HepG2 (cell line): ENCODE measurements around the gene SH2D3A. TPM values are rescaled to one million over a fixed set of nuclear protein-coding genes. Genes with fewer than 3 reads are reported as not detected.

Experiments
- ATAC-seq: fragments of 200-7000 bp; cut with Tn5 transposase; 3 replicates; pipeline ENCODE4 v1.9.1; 2020; ENCODE audit warnings: mild to moderate bottlenecking, moderate library complexity
- BruUV-seq: library from RNA; stranded (reverse); fragments of 400-500 nt; replicated peaks from 2 replicates; lab custom pipeline; 2021; lab: Mats Ljungman, UMichigan
- CTCF ChIA-PET: fragments of 300-600 bp; formaldehyde crosslinking; extraction: SDS; loops from one replicate; lab custom pipeline; 2021; ENCODE audit warnings: low total read pairs, inconsistent platforms, low intra/inter-chr PET ratio; lab: Yijun Ruan, JAX
- POLR2A ChIA-PET: fragments of 350-600 bp; sonication (Branson Sonifier 250); formaldehyde crosslinking; loops from one replicate; lab custom pipeline; 2020; ENCODE audit warnings: antibody characterized with exemption, inconsistent platforms; lab: Yijun Ruan, JAX
- DNase-seq: peaks from one replicate; pipeline ENCODE4 v3.0.0-alpha.2; 2015; ENCODE audit warnings: low spot score
- FAIRE-seq: peaks from 3 replicates; lab custom pipeline; 2011; peaks lifted over from hg19 to GRCh38; lab: Jason Lieb, UNC
- H2AFZ ChIP-seq: one replicate; pipeline ENCODE4 v1.6.1; 2011; ENCODE audit warnings: low read length, inconsistent platforms
- H3K27ac ChIP-seq: fragments of 300-600 bp; 3 replicates; pipeline ENCODE4 v1.8.0; 2011; ENCODE audit warnings: mixed run types, mild to moderate bottlenecking, mixed read lengths, low read length, inconsistent platforms; ENCODE audit not compliant: insufficient read depth; ENCODE audit errors: extremely low read length
- H3K27me3 ChIP-seq, 2 experiments: fragments of 200-600 bp in 1 of 2; 2 replicates in 1 of 2; 3 replicates in 1 of 2; pipeline versions ENCODE4 v1.6.0 to v1.8.0; 2011; ENCODE audit warnings: low read length in 2 of 2, mild to moderate bottlenecking in 2 of 2, moderate library complexity in 2 of 2, inconsistent platforms in 1 of 2; ENCODE audit not compliant: insufficient read depth in 2 of 2, control insufficient read depth in 1 of 2
- H3K36me3 ChIP-seq, 2 experiments: fragments of 200-600 bp in 1 of 2; replicated peaks in 1 of 2; 2 replicates in 1 of 2; 3 replicates in 1 of 2; pipeline versions ENCODE4 v1.5.1 to v1.8.0; 2011; ENCODE audit warnings: low read length in 2 of 2, inconsistent platforms in 1 of 2; ENCODE audit not compliant: insufficient read depth in 2 of 2, control insufficient read depth in 1 of 2
- H3K4me1 ChIP-seq: 2 replicates; pipeline ENCODE4 v1.5.1; 2012; ENCODE audit warnings: low read length, inconsistent platforms; ENCODE audit not compliant: insufficient read depth
- H3K4me2 ChIP-seq: 2 replicates; pipeline ENCODE4 v1.6.0; 2011; ENCODE audit warnings: low read depth, low read length, inconsistent platforms
- H3K4me3 ChIP-seq, 3 experiments: fragments of 200-600 bp in 1 of 3; sonication (generic), shearing (Covaris generic) in 1 of 3; replicated peaks in 1 of 3; 2 replicates each; pipeline ENCODE4 v1.5.1; 2011 to 2016; ENCODE audit warnings: low read length in 3 of 3, inconsistent platforms in 2 of 3, low read depth in 2 of 3, mild to moderate bottlenecking in 2 of 3, control low read depth in 1 of 3, mixed read lengths in 1 of 3; ENCODE audit not compliant: insufficient read depth in 1 of 3
- H3K79me2 ChIP-seq: one replicate; pipeline ENCODE4 v1.6.1; 2011; ENCODE audit warnings: low read length, inconsistent platforms; ENCODE audit not compliant: insufficient read depth
- H3K9ac ChIP-seq: 2 replicates; pipeline ENCODE4 v1.6.0; 2011; ENCODE audit warnings: mild to moderate bottlenecking, low read depth, low read length, inconsistent platforms; ENCODE audit not compliant: insufficient read depth
- H3K9me3 ChIP-seq: 2 replicates; pipeline ENCODE4 v1.5.1; 2012; ENCODE audit warnings: mild to moderate bottlenecking, low read length
- H4K20me1 ChIP-seq: 2 replicates; pipeline ENCODE4 v1.6.0; 2011; ENCODE audit warnings: inconsistent platforms, mild to moderate bottlenecking, low read length, moderate library complexity; ENCODE audit not compliant: insufficient read depth
- AKNA ChIP-seq: sonication (generic); formaldehyde crosslinking; IDR thresholded peaks from 2 replicates; pipeline ENCODE4 v1.4.0; 2020; ENCODE audit warnings: missing genetic modification reagents, borderline replicate concordance
- ATF3 ChIP-seq: sonication (generic); formaldehyde crosslinking; IDR thresholded peaks from 2 replicates; pipeline ENCODE4 v1.4.0; 2020; ENCODE audit warnings: missing genetic modification reagents
- DNMT3B ChIP-seq: conservative IDR thresholded peaks from 2 replicates; pipeline ENCODE4 v1.6.1; 2016; ENCODE audit warnings: missing biosample characterization, control low read depth
- ETV5 ChIP-seq: IDR thresholded peaks from 2 replicates; pipeline ENCODE4 v1.6.1; 2018; ENCODE audit warnings: missing biosample characterization, missing genetic modification reagents, inconsistent platforms, borderline replicate concordance
- HNRNPK ChIP-seq: fragments of 200-400 bp; formaldehyde crosslinking; IDR thresholded peaks from 2 replicates; pipeline ENCODE4 v1.6.1; 2018; ENCODE audit warnings: low read length, low read depth, moderate library complexity, mild to moderate bottlenecking; ENCODE audit not compliant: poor library complexity, severe bottlenecking
- LBX2 ChIP-seq: sonication (generic); formaldehyde crosslinking; IDR thresholded peaks from 2 replicates; pipeline ENCODE4 v1.5.0; 2020; ENCODE audit warnings: missing genetic modification reagents, mild to moderate bottlenecking, borderline replicate concordance
- MYC ChIP-seq: sonication (generic); formaldehyde crosslinking; IDR thresholded peaks from 2 replicates; pipeline ENCODE4 v1.9.0; 2021; ENCODE audit warnings: missing genetic modification reagents, borderline replicate concordance
- NFE2 ChIP-seq: sonication (generic); formaldehyde crosslinking; IDR thresholded peaks from 2 replicates; pipeline ENCODE4 v1.4.0; 2020; ENCODE audit warnings: missing genetic modification reagents
- PLSCR1 ChIP-seq: sonication (generic); formaldehyde crosslinking; IDR thresholded peaks from 2 replicates; pipeline ENCODE4 v1.5.0; 2020; ENCODE audit warnings: missing genetic modification reagents, mild to moderate bottlenecking, borderline replicate concordance
- RCOR2 ChIP-seq: IDR thresholded peaks from 2 replicates; pipeline ENCODE4 v1.6.1; 2016; ENCODE audit warnings: missing biosample characterization, missing genetic modification reagents
- ZFY ChIP-seq: sonication (generic); formaldehyde crosslinking; IDR thresholded peaks from 2 replicates; pipeline ENCODE4 v1.4.0; 2020; ENCODE audit warnings: missing genetic modification reagents
- ZNF383 ChIP-seq: sonication (generic); formaldehyde crosslinking; IDR thresholded peaks from 2 replicates; pipeline ENCODE4 v1.4.0; 2020; ENCODE audit warnings: missing genetic modification reagents, mild to moderate bottlenecking, borderline replicate concordance
- ZNF629 ChIP-seq: sonication (generic); formaldehyde crosslinking; conservative IDR thresholded peaks from 2 replicates; pipeline ENCODE4 v1.5.0; 2020; ENCODE audit warnings: missing genetic modification reagents
- ZNF781 ChIP-seq: sonication (generic); formaldehyde crosslinking; IDR thresholded peaks from 2 replicates; pipeline ENCODE4 v1.5.1; 2020; ENCODE audit warnings: borderline replicate concordance, mild to moderate bottlenecking, missing genetic modification reagents; ENCODE audit errors: not compliant biosample characterization
- ZNF782 ChIP-seq: sonication (generic); formaldehyde crosslinking; IDR thresholded peaks from 2 replicates; pipeline ENCODE4 v1.4.0; 2020; ENCODE audit warnings: missing genetic modification reagents, mild to moderate bottlenecking, borderline replicate concordance
- ZNF784 ChIP-seq: sonication (generic); formaldehyde crosslinking; IDR thresholded peaks from 2 replicates; pipeline ENCODE4 v1.5.1; 2020; ENCODE audit warnings: missing genetic modification reagents, mild to moderate bottlenecking, borderline replicate concordance
- WGBS: methylation state at CpG from one replicate; pipeline ENCODE4 v1.1.6; 2017; ENCODE audit warnings: low lambda C conversion rate; 5-methylcytosine and 5-hydroxymethylcytosine counted together
- in situ Hi-C: cut with HindIII; loops from 2 replicates; pipeline ENCODE4 v1.10.0; 2017; ENCODE audit warnings: low pct_unique_long_range_greater_than_20kb; ENCODE audit not compliant: extremely low pct_ligation_motif_present
- intact Hi-C: fragments of 100-400 bp; cut with micrococcal nuclease; formaldehyde crosslinking; loops from one replicate; pipeline ENCODE4 v1.10.0; 2022; ENCODE audit not compliant: unreplicated experiment
- polyA plus RNA-seq, 8 experiments: library from polyadenylated mRNA; depleted of rRNA in 3 of 8; stranded (reverse) in 7 of 8; unstranded in 1 of 8; fragments of >200 nt; fragmentation: Illumina TruSeq in 4 of 8; extraction: Trizol in 4 of 8; gene quantifications; 2 replicates each; pipeline versions ENCODE4 v1.2.1 to v1.2.3, GENCODE V29; 2011 to 2016; ENCODE audit warnings: low read depth in 4 of 8, missing spikeins in 1 of 8, mixed read lengths in 1 of 8; ENCODE audit not compliant: insufficient read depth in 1 of 8
- total RNA-seq, 5 experiments: library from RNA; depleted of rRNA; stranded (reverse); fragments of >200 nt; fragmentation: Illumina TruSeq; extraction: Trizol; gene quantifications; 2 replicates each; pipeline ENCODE4 v1.2.3, GENCODE V29; 2016; ENCODE audit warnings: low read depth in 1 of 5

Gene SH2D3A
- total and polyA plus RNA-seq, 2 of the 13 experiments (the other 11 are each of a cell fraction or from before 2014, with no cell fraction given): 1.0 to 2.2 TPM

GRCh38 chr19:6737284-6737872 lies 29.9 kb downstream of the SH2D3A start, which contains the start of gene GPR108:
Gene GPR108, minus strand, starts transcription at chr19:6737580. Its CDS starts 4 bp downstream, at chr19:6737576.
- ATAC-seq (peak; percentile 72), FAIRE-seq (peak; percentile 99), DNase-seq (peak; percentile 100)
- Histone ChIP-seq H4K20me1 (peaks cover 9% of the 10 kb centered on the region), H3K4me1 (peaks cover 55% of the 10 kb centered on the region), H3K4me2 (peak within 1 kb of the TSS; percentile 93), H3K79me2 (peaks cover 30% of the 10 kb centered on the region), H3K9ac (peak within 1 kb of the TSS; percentile 90), H3K27me3 (no peaks in the 10 kb centered on the region; a peak in 1 of 5 replicates), H3K4me3 (peak within 1 kb of the TSS; percentile 82 to 100 (median 90)), H3K27ac (peak within 1 kb of the TSS; percentile 89), H2AFZ (no peak within 1 kb of the TSS), H3K9me3 (no peaks in the 10 kb centered on the region), H3K36me3 (peaks cover 0 to 2% of the 10 kb centered on the region in 2 experiments; a peak in 2 of 5 replicates)
- 0% methylated on average over 2 of the region's 55 CpGs for WGBS
- in situ Hi-C loops: loop anchor here (5.0 kb wide), 1 partner anchor 125 kb away; no protein-coding TSS in a partner anchor
- CTCF ChIA-PET: interaction anchor here (3.1 to 3.4 kb wide), 3 partner anchors 16 to 126 kb away, joined by 17 to 31 read pairs (median 25); no protein-coding TSS in a partner anchor
- POLR2A ChIA-PET: interaction anchor here (0.7 to 5.4 kb wide), 14 partner anchors 8 to 221 kb away, joined by 3 to 278 read pairs (median 4); partner anchors contain the start of gene C3
- intact Hi-C loops: loop anchor here (2.0 to 10.0 kb wide), 2 partner anchors 17 to 1137 kb away; partner anchors contain the start of genes C3 and PRR36
- no TSS peak for BruUV-seq
- TF ChIP-seq NFE2 (no peak), AKNA (no peak), MYC (CRISPR knock-in tag) (no peak), RCOR2 (CRISPR knock-in tag) (no peak), DNMT3B (CRISPR knock-in tag) (no peak), ATF3 (CRISPR knock-in tag) (no peak), HNRNPK (peak; percentile 65), ETV5 (CRISPR knock-in tag) (peak; percentile 55; the same call in 1 of the 2 replicates), ZNF784 (CRISPR knock-in tag) (no peak), ZFY (CRISPR knock-in tag) (no peak), ZNF383 (no peak), PLSCR1 (CRISPR knock-in tag) (no peak), ZNF629 (CRISPR knock-in tag) (no peak), ZNF782 (CRISPR knock-in tag) (no peak), ZNF781 (no peak), LBX2 (0 out of 2 replicates have a peak, but pooled peaks have one; percentile 47)
